ENCODE results near the gene MAML3.

Gene MAML3

GRCh38 chr4:139797287-139797686 is 356.7 kb downstream of the MAML3 start:
- no peak for DNase-seq

GRCh38 chr4:139795527-139796314 is 358.3 kb downstream of the MAML3 start:
- no peak for DNase-seq

- DNase-seq, result no peak
These were observed 359.6 kb downstream of the MAML3 start for GRCh38 chr4:139794158-139794954.

- DNase-seq, result no peak
These were observed 362.3 kb downstream of the MAML3 start for GRCh38 chr4:139791681-139792080.

- DNase-seq, result no peak
These were observed 363.7 kb downstream of the MAML3 start for GRCh38 chr4:139790291-139790690.

GRCh38 chr4:139789096-139789654 is 364.8 kb downstream of the MAML3 start:
- no peak for DNase-seq

- no peak for DNase-seq
These were observed 367.3 kb downstream of the MAML3 start for GRCh38 chr4:139786494-139787354.

- peak in 4 of 56 donors; percentile 3 to 25 (median 8) for DNase-seq
These were observed 368.6 kb downstream of the MAML3 start for GRCh38 chr4:139785356-139785755.

- peak in 36 of 56 donors; percentile 3 to 69 (median 33) for DNase-seq
These were observed 370.1 kb downstream of the MAML3 start for GRCh38 chr4:139783741-139784484.

- no peak for DNase-seq
These were observed 371.0 kb downstream of the MAML3 start for GRCh38 chr4:139782926-139783522.

GRCh38 chr4:139781066-139781465 is 372.9 kb downstream of the MAML3 start:
- no peak for DNase-seq

GRCh38 chr4:139779691-139780090 is 374.3 kb downstream of the MAML3 start:
- no peak for DNase-seq

GRCh38 chr4:139777757-139778156 is 376.2 kb downstream of the MAML3 start:
- DNase-seq, result no peak

GRCh38 chr4:139776235-139776634 is 377.7 kb downstream of the MAML3 start:
- no peak for DNase-seq

GRCh38 chr4:139774759-139775487 is 379.1 kb downstream of the MAML3 start:
- no peak for DNase-seq

- DNase-seq, result peak in 1 of 56 donors; percentile 5
These were observed 380.2 kb downstream of the MAML3 start for GRCh38 chr4:139773560-139774318.

- DNase-seq, result no peak
These were observed 383.6 kb downstream of the MAML3 start for GRCh38 chr4:139770361-139770760.

GRCh38 chr4:139769364-139769763 is 384.6 kb downstream of the MAML3 start:
- no peak for DNase-seq

GRCh38 chr4:139768896-139769295 is 385.1 kb downstream of the MAML3 start:
- DNase-seq, result no peak
